ENCODE results near the gene SLC11A1. TPM values are rescaled to one million over a fixed set of nuclear protein-coding genes. Genes with fewer than 3 reads are reported as not detected.

The SLC11A1 gene
- total RNA-seq, 1 donor from 2014 or later = 0.34 TPM

DNA sequence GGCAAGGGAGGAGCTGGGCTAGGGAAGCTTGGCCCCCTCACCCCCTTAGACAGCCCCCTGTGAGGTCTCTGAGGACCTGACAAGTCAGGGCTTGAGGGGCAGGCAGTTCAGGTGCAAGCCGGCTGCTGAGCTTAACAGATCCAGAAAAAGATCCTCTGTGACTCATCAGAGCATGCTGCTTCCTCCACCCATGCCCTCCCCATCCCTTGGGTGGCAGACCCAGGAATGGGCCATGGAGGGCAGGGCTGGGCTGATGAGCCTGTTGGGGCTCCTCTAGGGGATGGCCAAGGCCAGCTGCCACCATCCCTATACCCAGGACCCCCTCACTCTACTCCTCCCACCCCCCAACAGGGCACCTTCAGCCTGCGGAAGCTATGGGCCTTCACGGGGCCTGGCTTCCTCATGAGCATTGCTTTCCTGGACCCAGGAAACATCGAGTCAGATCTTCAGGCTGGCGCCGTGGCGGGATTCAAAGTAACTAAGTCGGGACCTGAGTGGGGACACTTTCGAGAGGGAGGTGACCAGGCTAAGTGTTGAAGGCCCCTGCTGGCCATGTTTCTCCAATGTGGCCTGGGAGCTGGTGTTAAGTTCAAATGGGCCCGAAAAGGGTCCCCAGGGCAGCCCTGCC lies 1.9 kb downstream of the SLC11A1 start:
- Mint-ChIP-seq H3K27ac (no peak overlapping the region), H3K4me1 (ENCODE audit: low read depth) (peaks cover 2% of the 10 kb centered on the region), H3K9me3 (ENCODE audit: low read depth) (no peaks in the 10 kb centered on the region), H3K36me3 (ENCODE audit: insufficient read depth) (no peaks in the 10 kb centered on the region), H3K27me3 (peaks cover 5% of the 10 kb centered on the region), H3K4me3 (ENCODE audit: low read depth) (no peak overlapping the region)
- DNase-seq (ENCODE audit: low spot score, unreplicated experiment) = no peak
- TF ChIP-seq, protein P1, sequence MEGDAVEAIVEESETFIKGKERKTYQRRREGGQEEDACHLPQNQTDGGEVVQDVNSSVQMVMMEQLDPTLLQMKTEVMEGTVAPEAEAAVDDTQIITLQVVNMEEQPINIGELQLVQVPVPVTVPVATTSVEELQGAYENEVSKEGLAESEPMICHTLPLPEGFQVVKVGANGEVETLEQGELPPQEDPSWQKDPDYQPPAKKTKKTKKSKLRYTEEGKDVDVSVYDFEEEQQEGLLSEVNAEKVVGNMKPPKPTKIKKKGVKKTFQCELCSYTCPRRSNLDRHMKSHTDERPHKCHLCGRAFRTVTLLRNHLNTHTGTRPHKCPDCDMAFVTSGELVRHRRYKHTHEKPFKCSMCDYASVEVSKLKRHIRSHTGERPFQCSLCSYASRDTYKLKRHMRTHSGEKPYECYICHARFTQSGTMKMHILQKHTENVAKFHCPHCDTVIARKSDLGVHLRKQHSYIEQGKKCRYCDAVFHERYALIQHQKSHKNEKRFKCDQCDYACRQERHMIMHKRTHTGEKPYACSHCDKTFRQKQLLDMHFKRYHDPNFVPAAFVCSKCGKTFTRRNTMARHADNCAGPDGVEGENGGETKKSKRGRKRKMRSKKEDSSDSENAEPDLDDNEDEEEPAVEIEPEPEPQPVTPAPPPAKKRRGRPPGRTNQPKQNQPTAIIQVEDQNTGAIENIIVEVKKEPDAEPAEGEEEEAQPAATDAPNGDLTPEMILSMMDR (IDR thresholded peaks at IDR 0.05; ENCODE audit: unreplicated experiment) = no peak

DNA sequence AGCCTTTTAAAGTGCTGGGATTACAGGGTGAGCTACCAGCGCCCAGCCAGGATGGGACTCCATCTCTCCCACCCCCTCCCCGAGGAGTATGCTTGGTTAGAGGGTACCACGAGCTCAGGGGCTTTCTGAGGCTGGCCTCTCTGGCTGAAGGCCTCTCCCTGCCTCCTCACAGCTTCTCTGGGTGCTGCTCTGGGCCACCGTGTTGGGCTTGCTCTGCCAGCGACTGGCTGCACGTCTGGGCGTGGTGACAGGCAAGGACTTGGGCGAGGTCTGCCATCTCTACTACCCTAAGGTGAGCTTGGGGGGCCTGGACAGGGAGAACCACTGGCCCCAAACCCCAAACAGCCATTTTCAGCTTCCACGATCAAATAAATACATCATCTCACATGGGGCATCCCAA lies 2.9 kb downstream of the SLC11A1 start:
- DNase-seq (ENCODE audit: low spot score, unreplicated experiment) = no peak
- Mint-ChIP-seq H3K36me3 (ENCODE audit: insufficient read depth) (no peaks in the 10 kb centered on the region), H3K4me3 (ENCODE audit: low read depth) (no peak overlapping the region), H3K27ac (no peak overlapping the region), H3K4me1 (ENCODE audit: low read depth) (peaks cover 2% of the 10 kb centered on the region), H3K27me3 (peaks cover 5% of the 10 kb centered on the region), H3K9me3 (ENCODE audit: low read depth) (no peaks in the 10 kb centered on the region)
- TF ChIP-seq, protein P1 (IDR thresholded peaks at IDR 0.05; ENCODE audit: unreplicated experiment) = no peak

DNA sequence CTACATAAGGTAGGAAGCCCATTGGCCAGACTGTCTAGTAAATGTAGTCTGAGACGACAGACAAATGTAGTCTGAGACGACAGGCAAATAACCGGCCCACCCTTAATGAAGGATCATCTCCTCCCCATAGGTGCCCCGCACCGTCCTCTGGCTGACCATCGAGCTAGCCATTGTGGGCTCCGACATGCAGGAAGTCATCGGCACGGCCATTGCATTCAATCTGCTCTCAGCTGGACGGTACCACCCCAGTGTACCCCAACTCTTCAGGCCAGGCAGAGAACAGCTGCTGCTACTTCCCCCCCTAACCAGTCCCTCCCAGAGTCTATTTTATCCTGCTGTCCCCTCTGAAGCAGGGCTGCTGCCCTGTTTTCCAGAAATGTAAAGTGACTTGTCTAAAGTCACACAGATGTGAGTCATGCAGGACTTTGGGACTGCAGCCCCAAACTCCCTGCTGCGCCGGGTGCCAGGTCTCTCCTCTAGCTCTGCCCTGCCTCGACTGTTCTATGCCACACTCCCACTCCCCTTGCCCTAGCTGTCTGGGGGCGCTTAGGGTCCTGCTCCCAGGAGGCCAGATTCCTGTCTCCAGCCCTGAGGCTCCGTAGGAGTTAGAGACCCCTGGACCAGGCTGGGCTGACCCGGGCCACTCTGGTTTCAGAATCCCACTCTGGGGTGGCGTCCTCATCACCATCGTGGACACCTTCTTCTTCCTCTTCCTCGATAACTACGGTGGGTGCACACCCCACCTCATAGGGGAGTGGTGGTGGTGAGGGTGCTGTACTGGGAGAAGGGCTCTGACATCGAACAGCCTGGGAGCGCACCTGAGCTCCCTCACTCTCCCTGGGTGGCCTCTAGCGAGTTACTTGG lies 4.7 kb downstream of the SLC11A1 start:
- H3K36me3 Mint-ChIP-seq (ENCODE audit: insufficient read depth) = no peaks in the 10 kb centered on the region
- TF ChIP-seq, protein P1 (IDR thresholded peaks at IDR 0.05; ENCODE audit: unreplicated experiment) = no peak
- H3K9me3 Mint-ChIP-seq (ENCODE audit: low read depth) = no peaks in the 10 kb centered on the region
- H3K4me3 Mint-ChIP-seq (ENCODE audit: low read depth) = peak overlapping the region; percentile 75
- DNase-seq (ENCODE audit: low spot score, unreplicated experiment) = no peak
- peaks cover 3% of the 10 kb centered on the region for H3K27me3 Mint-ChIP-seq
- H3K27ac Mint-ChIP-seq = peak overlapping the region; percentile 79
- H3K4me1 Mint-ChIP-seq (ENCODE audit: low read depth) = peaks cover 2% of the 10 kb centered on the region

DNA sequence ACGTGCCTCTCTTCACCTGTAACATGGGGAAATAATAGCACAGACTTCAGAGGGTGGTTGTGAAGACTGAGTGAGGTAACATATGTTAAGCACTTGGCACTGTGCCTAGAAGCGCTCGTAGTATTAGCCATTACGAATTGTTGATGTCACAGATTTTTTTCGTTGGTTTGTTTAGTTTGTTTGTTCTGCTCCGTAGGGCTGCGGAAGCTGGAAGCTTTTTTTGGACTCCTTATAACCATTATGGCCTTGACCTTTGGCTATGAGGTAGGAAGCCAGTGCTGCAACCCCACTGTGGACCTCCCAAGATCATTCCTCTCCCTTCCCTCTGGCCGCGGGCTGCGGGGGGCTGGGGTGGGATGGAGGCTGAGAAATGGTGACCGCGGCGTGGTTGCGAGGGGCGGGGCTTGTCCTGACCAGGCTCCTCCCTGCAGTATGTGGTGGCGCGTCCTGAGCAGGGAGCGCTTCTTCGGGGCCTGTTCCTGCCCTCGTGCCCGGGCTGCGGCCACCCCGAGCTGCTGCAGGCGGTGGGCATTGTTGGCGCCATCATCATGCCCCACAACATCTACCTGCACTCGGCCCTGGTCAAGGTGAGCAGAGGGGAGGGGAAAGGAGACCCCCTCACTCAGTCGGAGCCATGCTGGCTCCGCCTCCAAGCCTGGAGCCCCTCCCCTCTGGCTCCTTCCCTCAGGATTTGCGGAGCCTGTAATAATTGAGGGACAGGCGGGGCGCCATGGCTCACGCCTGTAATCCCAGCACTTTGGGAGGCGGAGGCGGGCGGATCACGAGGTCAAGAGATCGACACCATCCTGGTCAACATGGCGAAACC lies 5.5 kb downstream of the SLC11A1 start:
- no peaks in the 10 kb centered on the region for H3K9me3 Mint-ChIP-seq (ENCODE audit: low read depth)
- H3K27ac Mint-ChIP-seq = peak overlapping the region; percentile 79
- H3K36me3 Mint-ChIP-seq (ENCODE audit: insufficient read depth) = no peaks in the 10 kb centered on the region
- TF ChIP-seq, protein P1 (IDR thresholded peaks at IDR 0.05; ENCODE audit: unreplicated experiment) = no peak
- peak overlapping the region; percentile 75 for H3K4me3 Mint-ChIP-seq (ENCODE audit: low read depth)
- H3K27me3 Mint-ChIP-seq = peaks cover 2% of the 10 kb centered on the region
- peaks cover 2% of the 10 kb centered on the region for H3K4me1 Mint-ChIP-seq (ENCODE audit: low read depth)
- DNase-seq (ENCODE audit: low spot score, unreplicated experiment) = no peak

Data from progenitor cell of endocrine pancreas (in vitro differentiated cells).